Measurements from ENCODE around the gene CENPS.
"Not testable (repeated sequence)": the region's sequence is repeated elsewhere in the genome, so short reads cannot be mapped to it uniquely, and the experiment has no call there.

CENPS gene

DNA sequence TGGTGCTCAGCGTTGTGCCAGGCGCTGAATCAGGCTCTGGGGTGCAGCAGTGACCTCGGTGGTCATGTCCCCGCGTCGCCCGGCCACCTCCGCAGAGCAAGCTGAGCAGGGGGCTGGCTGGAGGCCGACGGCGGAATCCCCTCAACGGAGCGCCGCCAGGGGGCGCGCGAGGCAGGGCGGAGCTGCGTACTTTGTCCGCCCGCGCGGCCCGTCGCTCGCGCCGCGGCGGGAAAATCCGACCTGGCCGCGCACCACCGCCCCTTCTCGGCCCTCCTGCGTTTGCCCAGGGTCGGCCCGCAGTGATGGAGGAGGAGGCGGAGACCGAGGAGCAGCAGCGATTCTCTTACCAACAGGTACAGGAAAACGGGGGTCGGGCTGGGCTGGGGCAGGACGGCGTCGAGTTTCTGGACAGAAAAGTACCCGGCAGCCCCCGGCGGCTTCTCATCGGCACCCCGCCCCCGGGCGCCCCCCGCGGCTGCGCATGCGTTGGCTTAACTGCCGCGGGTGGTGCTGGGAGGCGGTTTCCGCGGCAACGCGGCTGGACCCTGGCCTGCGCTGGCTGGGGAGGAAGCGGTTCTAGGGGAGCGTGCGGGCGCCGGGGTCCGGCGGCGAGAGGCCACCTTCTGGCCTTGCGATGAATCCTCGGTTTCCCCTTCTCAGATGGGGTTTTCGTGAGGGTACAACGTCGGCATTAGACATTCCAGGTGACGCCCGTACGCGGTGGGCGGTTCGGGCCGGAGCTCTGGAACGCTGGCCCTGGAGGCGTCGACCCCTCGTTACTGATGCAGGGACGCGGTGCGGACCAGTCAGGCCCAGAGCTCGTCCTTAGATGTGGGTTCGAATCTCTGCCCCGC lies at the start of gene CENPS:
CENPS (plus strand) TSS at position 218 of the 854 bp plus-strand sequence; CDS start at position 303, 85 bp downstream.
- DNase-seq = peak; percentile 81 to 93

DNA sequence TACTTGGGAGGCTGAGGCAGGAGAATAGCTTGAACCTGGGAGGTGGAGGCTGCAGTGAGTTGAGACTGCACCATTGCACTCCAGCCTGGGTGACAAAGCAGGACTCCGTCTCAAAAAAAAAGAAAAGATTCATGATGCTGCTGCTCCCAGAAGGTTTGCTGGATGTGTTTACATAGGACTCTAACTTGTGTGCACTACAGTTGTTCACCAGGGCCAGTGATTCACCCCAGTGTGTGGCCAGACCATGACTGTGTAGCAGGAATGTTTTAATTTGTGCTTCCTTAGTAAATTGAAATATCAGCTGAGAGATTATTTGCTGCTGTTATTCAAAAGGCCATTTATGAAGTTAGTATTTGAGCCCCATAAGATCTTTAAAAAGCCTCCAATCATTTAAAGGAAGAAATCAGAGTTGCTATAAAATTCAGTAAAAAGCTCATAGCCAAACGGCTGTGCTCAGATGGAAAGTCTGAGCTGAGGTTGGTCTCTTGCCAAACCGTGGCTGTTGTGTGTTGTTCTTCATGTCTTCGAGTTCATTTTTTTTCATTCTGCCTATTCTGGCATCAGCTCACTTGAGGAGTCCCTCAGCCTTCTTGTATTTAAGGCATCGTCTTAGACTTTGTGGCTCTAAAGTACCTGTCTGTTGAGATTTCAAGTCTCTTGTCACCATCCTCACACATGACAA lies 49.5 kb upstream of the CENPS start:
- no peak for DNase-seq

DNA sequence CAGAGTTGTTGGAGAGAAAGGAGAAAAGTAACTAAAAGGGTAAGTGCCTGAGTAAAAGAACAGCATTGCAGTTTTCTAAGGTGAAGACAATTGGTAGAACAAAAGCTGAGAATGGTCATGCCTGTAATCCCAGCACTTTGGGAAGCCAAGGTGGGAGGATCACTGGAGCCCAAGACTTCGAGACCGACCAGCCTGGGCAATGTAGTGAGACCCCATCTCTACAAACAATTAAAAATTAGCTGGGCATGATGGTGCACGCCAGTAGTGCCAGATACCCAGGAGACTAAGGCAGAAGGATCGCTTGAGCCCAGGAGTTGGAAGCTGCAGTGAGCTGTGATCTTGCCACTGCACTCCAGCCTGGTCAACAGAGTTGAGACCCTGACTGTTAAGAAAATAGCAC lies 46.6 kb upstream of the CENPS start:
- no peak for DNase-seq

DNA sequence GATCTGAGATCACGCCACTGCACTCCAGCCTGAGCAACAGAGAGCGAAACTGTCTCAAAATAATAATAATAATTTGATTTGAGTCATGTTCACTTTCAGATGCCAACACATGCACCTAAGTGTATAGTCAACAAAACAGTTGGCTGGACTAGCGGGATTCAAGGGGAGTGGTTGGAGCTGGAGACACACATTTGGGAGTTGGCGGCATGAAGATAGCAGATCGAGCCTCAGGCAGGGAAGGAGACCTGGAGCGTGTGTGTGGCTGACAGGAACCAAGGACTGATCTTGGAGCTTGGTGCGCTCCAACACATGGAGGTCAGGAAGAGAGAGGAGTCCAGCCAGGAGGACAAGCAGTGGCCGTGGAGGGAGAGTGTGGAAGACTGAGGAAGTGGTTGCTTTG lies 46.0 kb upstream of the CENPS start:
- DNase-seq = no peak

DNA sequence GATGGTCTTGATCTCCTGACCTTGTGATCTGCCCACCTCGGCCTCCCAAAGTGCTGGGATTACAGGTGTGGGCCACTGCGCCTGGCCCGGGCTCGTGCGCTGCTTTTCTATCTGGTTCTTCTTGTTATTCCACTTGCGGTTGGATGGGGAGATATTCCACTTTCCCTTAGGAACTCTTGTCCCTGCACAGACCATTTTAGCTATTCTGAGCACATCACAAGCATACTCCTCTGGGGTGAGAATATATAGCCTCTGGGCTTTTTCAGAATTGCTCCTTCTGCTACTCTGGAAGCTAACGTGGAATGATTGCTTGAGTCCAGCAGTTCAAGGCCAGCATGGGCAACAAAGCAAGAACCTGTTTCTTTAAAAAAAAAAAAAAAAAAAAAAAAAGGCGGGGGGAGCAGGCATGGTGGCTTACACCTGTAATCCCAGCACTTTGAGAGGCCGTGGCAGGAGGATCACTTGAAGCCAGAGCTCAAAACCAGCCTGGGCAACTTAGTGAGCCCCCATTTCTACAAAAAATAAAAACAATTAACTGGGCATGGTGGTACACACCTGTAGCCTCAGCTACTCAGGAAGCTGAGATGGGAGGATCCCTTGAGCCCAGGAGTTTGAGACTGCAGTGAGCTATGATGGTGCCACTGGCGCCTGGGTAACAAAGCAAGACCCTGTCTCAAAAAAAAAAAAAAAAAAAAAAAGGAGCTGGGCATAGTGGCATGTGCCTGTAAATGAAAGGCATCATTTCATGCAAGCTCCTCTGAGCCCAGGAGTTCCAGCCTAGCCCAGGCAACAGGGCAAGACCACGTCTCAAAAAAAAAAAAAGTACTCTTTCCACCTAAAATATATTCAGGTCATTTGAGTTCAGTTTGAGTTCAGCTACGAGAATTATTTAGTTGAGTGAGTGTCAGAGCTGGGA lies 43.2 kb upstream of the CENPS start:
- DNase-seq = no peak

DNA sequence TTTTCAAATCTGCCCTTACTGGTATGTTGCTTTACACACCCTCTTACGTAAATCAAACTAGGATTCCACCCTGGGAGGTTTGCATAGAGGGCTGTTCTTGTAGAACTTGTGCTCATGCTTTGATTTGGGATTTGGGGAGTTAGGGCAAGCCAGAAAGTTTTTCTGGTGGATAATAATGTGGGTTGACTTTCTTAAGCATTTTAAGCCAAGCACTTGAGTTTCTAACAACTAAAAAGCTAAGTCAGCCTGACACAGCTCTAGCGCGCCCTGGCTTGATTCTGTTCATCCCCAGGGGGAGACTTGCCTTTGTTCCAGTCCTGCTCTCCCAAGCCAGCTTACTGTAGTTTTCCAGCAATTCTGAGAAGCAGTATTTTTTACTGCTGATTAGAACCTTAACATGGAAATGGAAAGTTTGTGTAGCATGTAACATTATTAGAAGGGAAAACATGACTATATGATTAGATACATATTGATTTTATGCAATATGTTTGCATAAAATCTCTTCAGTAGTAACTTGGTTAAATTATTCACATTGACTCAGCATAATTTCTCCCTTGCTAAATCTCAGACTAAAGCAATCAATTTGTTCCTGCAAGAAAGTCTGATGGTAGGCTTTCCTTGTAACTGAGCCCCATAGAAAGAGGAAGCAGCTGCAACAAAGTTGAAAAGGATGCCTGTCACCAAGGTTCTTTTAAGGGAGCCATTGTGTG lies 42.4 kb upstream of the CENPS start:
- peak in 1 of 2 experiments; percentile 4 for DNase-seq

DNA sequence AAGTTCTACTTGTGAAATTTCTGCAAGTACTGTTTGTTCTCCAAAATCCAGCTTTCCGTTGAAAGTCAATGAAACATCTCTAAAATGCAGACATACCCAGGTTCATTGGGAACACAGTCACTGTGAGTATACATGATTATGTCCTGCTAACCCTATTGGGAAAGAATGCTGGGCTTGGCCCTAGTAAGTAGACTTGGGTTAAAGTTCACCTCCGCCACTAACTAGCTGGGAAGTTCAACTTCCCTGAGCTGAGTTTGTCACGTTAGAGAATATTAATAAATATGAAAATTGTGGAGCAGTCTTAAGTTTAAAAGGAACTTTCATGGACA lies 41.9 kb upstream of the CENPS start:
- DNase-seq = no peak

DNA sequence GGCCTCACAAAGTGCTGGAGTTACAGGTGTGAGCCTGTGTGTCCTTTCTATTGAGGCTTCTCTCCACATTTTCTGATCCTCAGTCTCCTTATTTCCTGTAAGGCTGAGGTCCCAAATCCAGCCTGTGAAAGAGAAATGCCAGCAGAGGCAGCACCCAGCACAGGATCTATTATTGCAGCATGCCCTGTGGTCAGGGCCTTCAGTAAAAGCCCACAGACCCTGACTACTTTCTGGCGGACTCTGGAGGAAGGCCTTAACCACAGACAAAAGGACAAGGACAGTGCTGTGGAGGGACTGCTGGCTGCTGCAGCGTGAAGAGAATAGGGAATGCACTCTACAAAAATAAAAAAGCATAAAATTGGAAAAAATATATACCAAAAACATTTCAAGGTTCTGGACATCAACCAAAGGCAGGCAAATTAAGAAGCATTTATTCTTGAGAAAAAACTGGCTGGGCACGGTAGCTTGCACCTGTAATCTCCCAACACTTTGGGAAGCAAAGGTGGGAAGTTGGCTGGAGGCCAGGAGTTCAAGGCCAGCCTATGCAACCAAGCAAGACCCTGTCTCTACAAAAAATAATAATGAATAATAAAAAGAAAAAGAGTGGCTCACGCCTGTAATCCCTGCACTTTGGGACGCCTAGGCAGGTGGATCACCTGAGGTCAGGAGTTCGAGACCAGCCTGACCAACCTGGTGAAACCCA lies 40.8 kb upstream of the CENPS start:
- DNase-seq = no peak

DNA sequence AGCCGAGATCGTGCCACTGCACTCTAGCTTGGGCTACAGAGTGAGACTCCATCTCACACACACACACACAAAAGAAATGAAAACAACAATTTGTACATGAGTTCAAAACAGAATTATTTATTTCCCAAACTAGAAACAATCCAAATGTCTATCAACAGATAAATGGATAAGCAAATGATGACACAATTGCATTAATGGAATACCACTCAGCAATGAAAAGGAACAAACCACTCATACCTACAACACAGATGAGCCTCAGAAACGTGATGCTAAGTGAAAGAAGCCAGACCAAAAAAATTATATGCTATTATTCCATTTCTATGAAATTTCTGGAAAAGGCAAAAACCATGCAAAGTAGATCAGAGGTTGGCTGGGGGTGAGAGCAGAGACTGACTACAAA lies 33.4 kb upstream of the CENPS start:
- no peak for DNase-seq

DNA sequence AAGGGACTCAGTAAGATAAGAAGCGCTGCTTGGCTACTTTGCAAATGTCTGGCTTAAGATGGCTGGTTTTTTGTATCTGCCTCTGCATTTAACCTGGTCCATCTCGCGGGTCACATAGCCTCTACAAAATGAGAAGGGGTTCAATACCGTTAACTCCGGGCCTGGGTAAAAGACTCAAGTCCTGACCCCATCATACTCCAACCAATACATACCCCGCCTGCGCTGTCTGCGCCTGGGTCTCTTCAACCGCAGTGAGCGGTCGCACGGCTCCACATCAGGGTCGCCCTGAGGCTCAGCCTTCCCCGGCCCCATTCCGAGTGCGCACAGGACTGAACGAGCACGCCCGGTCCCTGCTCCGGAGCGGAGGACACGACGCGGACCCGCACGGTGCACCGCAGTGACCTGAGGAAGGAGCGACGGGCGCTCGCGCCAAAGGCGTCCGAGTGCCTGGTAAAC lies 31.9 kb upstream of the CENPS start:
- DNase-seq = peak in 1 of 2 experiments; percentile 49

DNA sequence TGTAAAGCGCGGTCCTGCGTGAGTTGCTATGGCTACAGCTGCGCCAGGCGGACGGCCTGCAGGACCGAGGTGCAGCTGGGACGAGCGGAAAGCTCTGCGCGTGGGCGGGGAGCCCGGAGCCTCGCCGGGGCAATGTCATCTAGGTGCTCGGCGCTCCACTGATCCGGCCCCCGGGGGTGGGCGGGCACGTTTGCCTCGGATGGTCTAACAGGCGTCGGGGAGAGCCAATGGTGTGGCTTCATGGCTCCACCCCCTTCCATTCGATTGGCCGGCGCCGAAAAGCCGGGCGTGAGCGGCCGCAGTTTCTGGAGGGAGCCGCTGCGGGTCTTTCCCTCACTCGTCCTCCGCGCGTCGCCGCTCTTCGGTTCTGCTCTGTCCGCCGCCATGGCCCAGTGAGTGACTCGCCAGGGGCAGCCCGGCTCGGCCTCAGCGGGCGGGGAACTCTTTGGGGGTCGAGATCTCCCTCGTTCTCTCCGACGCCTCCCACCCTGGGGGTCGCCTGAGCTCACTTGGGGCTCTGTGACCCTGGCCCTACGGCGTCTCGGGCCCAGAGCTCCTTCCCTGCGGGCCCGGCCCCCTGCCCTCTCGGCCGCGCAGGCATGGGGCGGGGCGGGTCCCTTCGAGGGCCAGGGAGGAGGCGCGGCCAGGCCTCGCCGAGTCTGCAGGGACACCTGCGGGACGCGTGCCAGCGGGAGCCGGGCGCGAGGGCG lies 31.3 kb upstream of the CENPS start, which contains the start of gene PGD:
PGD (plus strand) TSS at position 331 of the 710 bp plus-strand sequence; CDS start at position 385, 54 bp downstream.
- peak; percentile 96 for DNase-seq

DNA sequence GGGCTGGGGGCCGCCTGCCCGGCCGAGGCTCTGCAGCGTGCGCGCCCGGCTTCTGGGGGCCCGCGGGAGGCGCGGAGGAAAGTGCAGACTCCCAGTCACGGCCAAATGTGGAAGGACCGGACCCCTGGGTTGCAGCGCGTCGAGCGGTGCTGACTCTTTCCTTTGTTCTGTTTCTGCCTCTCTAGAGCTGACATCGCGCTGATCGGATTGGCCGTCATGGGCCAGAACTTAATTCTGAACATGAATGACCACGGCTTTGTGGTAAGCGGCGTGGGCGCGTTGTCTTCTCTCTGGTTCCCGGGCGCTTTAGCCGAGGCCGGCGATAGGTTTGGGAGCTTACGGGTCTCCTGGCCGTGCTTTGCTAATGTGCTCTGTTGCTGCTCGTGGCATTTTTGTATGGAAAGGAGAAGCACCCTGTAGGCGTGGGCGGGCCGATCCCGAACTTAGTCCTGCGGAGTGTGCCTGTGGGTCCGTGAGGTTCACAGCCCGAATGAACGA lies 30.7 kb upstream of the CENPS start:
- no peak for DNase-seq

DNA sequence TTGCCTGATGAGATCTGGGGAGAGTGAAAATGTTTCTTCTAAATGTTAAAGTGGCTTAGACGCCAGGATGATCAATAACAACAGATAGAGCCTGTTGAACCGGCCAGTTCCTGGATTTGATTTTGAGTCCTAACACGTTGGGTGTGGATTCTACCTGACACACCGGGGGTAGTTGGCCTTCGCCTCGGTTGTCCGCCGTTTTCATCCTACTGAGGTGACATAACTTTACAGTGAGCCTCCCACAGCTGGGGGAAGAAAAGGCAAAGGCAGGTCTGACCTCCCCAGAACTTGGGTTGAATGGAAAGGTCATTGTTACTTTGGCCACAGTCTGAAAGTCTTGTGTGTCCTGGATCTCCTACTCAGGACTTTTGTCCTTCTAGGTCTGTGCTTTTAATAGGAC lies 30.2 kb upstream of the CENPS start:
- DNase-seq = no peak

DNA sequence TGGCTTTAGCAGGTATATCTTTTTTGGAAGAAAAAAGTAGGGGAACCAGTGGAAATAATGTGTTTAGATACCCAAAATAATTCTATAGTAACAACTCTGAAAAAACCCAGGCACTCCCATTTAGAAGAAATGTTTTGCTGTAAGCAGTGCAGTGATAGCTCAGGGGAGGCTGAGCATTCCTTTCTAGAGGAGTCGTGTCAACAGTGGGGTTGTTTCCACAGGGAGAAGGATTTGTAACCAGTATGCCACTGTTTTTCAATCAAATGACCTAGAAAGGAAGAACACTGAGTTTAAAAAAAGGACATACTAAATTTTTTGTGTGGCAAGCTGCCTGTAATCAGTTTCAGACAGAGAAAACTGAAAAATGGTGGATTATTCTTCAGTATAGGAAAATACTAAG lies 29.0 kb upstream of the CENPS start:
- DNase-seq = no peak

DNA sequence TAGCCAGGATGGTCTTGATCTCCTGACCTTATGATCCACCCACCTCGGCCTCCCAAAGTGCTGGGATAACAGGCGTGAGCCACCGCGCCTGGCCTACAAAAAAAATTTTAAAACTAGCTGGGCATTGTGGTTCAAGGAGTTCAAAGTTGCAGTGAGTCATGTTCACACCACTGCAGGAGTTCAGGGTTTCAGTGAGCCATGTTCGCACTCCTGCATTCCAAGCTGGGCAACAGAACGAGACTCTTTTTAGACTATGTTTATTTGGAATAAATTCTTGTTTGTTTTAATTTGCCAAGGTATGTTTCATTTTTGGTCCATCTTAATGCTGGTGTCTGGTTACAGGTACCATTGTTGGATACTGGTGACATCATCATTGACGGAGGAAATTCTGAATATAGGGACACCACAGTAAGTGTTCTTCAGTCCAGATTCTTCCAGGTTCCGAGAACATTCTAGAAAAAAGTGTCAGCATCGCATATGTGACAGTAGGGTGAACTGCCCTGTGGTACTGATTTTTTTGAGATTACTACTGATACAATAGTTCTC lies 27.4 kb upstream of the CENPS start:
- DNase-seq = no peak

DNA sequence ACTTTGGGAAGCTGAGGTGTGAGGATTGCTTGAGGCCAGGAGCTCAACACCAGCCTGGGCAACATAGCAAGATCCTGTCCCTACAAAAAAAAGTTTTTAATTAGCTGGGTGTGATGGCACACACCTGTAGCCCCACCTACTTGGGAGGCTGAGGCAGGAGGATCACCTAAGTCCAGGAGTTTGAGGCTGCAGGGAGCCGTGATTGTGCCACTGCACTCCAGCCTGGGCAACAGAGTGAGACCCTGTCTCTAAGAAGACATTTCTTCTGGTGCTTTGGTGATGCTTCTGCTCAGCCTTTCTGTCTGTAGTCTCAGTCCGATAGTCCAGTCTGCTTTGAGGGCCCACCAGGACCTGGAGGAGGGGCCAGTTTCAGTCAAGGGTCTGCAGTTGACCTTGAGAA lies 23.0 kb upstream of the CENPS start:
- DNase-seq = no peak

DNA sequence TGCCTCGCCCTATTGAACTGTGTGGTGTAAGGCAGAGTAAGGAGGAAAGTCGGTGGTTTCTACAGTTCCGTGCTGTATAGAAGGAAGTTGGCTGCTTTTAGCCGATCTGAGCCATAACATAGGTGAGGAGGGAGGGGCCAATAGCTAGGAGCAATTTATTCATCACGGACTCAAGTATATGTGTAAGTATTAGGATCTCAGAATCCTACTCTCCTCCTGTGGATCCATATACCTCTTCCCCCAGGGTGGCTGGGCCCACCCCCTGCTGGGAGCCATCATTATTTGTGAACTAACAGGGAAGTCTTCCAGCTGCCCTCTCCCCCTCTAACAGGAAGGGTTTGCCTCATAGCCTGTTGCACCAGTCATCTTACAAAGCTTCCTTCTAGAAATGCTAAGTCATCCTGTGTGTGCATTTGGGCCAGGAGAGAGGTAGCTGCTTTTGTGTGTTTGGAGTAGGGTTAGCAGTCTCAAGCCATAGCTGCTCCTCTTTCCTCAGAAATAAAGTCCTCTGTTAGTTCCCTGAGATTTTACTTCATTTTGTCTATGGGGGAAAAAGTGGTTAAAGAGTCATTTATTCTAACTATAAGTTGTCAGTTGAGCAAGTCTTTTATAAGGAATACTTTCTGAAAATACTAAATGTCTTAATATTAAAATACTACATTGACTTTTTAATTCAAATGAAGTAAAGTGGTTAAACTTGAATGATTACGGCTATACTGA lies 14.9 kb upstream of the CENPS start:
- no peak for DNase-seq

DNA sequence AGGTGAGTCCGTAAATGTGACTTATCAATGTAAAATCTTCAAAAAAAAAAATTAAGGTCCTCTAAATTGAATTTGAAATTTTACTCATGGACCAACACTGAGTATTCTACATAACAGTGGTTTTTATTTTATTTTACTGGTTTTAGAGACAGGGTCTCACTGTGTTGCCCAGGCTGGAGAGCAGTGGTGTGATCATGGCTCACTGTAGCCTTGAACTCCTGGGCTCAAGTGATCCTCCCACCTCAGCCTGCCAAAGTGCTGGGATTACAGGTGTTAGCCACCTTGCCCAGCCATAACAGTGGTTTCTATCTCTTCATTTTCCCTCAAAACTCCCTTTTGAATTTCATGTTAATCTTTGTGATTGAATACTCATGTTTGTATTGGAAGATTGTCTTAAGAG lies 14.3 kb upstream of the CENPS start:
- not testable (repeated sequence) for DNase-seq

DNA sequence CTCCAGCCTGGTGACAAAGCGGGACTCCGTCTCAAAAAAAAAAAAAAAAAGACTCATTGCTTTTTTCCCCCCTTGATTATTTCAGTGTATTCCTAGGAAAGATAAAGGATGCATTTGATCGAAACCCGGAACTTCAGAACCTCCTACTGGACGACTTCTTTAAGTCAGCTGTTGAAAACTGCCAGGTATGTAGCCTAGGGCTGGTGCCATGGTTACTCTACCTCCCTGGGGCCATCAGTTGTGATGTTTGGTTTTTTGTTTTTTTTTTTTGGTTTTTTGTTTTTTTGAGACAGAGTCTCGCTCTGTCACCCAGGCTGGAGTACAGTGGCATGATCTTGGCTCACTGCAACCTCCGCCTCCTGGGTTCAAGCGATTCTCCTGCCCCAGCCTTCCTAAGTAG lies 11.5 kb upstream of the CENPS start:
- DNase-seq = not testable (repeated sequence)

DNA sequence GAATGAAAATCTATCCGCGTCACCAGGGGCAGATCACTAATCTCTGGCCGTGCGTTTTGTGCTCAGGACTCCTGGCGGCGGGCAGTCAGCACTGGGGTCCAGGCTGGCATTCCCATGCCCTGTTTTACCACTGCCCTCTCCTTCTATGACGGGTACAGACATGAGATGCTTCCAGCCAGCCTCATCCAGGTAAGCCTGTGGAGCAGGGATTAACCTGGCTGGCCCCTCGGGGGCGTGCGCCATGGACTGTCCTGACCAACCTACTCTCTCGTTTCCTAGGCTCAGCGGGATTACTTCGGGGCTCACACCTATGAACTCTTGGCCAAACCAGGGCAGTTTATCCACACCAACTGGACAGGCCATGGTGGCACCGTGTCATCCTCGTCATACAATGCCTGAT lies 10.9 kb upstream of the CENPS start:
- DNase-seq = no peak
